GM12892 (cell line): ENCODE results near the gene AIMP1.

Source experiments
- POLR2A ChIP-seq: IDR thresholded peaks from 2 replicates; pipeline ENCODE4 v1.6.1; 2011; ENCODE audit warnings: low read depth, low read length, control low read depth
- POLR2AphosphoS5 ChIP-seq: IDR thresholded peaks from 2 replicates; pipeline ENCODE4 v1.6.1; 2011; ENCODE audit warnings: low read depth, low read length, control low read depth

- TF ChIP-seq POLR2AphosphoS5: no peak
- no peak for TF ChIP-seq POLR2A
Measured at GRCh38 chr4:106384878-106385277, 68.5 kb downstream of the AIMP1 start.
